ENCODE data around the gene SNX24. TPM values are rescaled to one million over a fixed set of nuclear protein-coding genes. Genes with fewer than 3 reads are reported as not detected.

Gene SNX24
- total and polyA plus RNA-seq, 9 of the 15 experiments (the other 6 are each of a cell fraction or from before 2014, with no cell fraction given): 5.3 to 10.1 (median 7.9) TPM

DNA sequence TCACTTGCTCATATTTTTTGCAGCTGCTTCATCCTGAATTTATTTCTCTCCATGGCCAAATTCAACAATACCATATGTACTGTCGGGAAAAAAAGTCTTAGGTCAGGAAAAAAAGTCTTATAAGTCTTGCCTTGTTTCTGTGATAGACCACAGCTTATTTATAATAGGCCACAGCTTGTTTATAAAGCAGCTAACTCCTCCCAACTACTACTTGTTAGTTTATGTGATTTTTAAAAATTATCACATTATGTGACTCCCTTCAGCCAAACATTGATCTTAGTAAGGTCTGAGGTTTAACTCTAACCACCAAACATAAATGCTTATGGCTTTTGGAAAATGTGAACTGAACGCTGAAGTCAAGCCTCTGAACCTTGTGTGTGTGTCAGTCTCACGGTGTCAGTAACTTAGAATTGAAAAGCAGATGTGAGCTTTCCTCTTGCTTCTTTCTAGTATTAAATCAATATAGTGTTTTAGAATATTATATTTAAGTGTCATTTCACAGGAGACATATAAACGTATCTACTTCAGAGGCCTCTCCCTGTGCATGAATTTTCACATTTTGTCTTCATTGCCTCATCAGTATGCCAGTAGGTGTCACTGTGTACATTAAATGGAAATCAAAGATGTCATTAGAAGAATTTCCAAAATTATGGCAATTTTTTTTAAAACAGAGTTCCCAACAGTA is 51.3 kb downstream of the SNX24 start:
- CTCF ChIA-PET (ENCODE audit: low intra/inter-chr PET ratio): interaction anchor here (0.7 to 2.4 kb wide), 4 partner anchors 103 to 471 kb away, joined by 3 to 15 read pairs (median 3); no protein-coding TSS in a partner anchor
- Histone ChIP-seq H2AFZ (ENCODE audit: low read depth, low read length) (no peak overlapping the region), H3K27ac (ENCODE audit: extremely low read depth, low read depth, low read length) (no peak overlapping the region), H4K20me1 (replicated peaks; ENCODE audit: control insufficient read depth, insufficient read depth, low read length) (no peaks in the 10 kb centered on the region), H3K9ac (ENCODE audit: insufficient read depth in 1 of 2, low read depth in 2 of 2, low read length in 2 of 2) (no peak overlapping the region), H3K4me3 (no peak overlapping the region), H3K27me3 (ENCODE audit: control insufficient read depth in 2 of 2, insufficient read depth in 2 of 2, low read length in 2 of 2) (no peaks in the 10 kb centered on the region), H3K4me1 (replicated peaks in 1 of 2; ENCODE audit: control insufficient read depth in 2 of 2, insufficient read depth in 2 of 2, low read length in 2 of 2) (no peaks in the 10 kb centered on the region), H3K9me3 (replicated peaks; ENCODE audit: control insufficient read depth, insufficient read depth, low read depth, low read length) (no peaks in the 10 kb centered on the region), H3K79me2 (ENCODE audit: control insufficient read depth, insufficient read depth, low read length) (no peaks in the 10 kb centered on the region), H3K4me2 (ENCODE audit: insufficient read depth, low read length) (no peak overlapping the region), H3K36me3 (ENCODE audit: control insufficient read depth, insufficient read depth, low read length) (no peaks in the 10 kb centered on the region), H3K9me1 (ENCODE audit: control insufficient read depth, insufficient read depth, low read length) (no peaks in the 10 kb centered on the region)
- intact Hi-C loops (cut with micrococcal nuclease): loop anchor here (1.0 to 5.0 kb wide), 2 partner anchors 104 to 379 kb away; no protein-coding TSS in a partner anchor
- ATAC-seq (no peak), FAIRE-seq (peak; percentile 66), DNase-seq (ENCODE audit: extremely low read depth in 1 of 4, low spot score in 3 of 4) (peak in 1 of 4 experiments; percentile 30)
- BruUV-seq (replicated peaks): no TSS peak
- in situ Hi-C loops (cut with MboI): no loop called here
- whole genome bisulfite sequencing (ENCODE audit: insufficient coverage, low coverage, missing lambda C conversion rate): 21% methylated on average over 4 of the region's 4 CpGs
- POLR2A ChIA-PET: no interaction called here
- TF ChIP-seq DPF2 (IDR thresholded peaks at IDR 0.05) (no peak), AFF1 (IDR thresholded peaks at IDR 0.05; ENCODE audit: low read depth in 1 of 2, partially characterized antibody in 2 of 2) (no peak), DIDO1 (tag; IDR thresholded peaks at IDR 0.05; ENCODE audit: low read depth) (no peak), DEAF1 (CRISPR knock-in tag; IDR thresholded peaks at IDR 0.05) (peak; percentile 45; the same call in 1 of the 2 replicates), CEBPG (CRISPR knock-in tag; IDR thresholded peaks at IDR 0.05) (no peak), CEBPG (tag; conservative IDR thresholded peaks at IDR 0.05 in 1 of 2, IDR thresholded peaks at IDR 0.05 in 1 of 2) (0 out of 4 replicates have a peak, but pooled peaks of 1 of the 2 experiments have one; percentile 31), BMI1 (IDR thresholded peaks at IDR 0.05; ENCODE audit: low read length) (no peak), RAD21 (CRISPR knock-in tag; conservative IDR thresholded peaks at IDR 0.05 in 1 of 2, IDR thresholded peaks at IDR 0.05 in 1 of 2) (peak; percentile 79 to 81), POLR2AphosphoS2 (IDR thresholded peaks at IDR 0.05; ENCODE audit: low read length) (no peak), CTCF (IDR thresholded peaks at IDR 0.05 in 2 of 3, conservative IDR thresholded peaks at IDR 0.05 in 1 of 3; ENCODE audit: insufficient read depth in 2 of 3, low read depth in 1 of 3, low read length in 3 of 3) (peak; percentile 26 to 63 (median 30); a peak in 3 of 6 replicates), ETS2 (tag; IDR thresholded peaks at IDR 0.05; ENCODE audit: borderline replicate concordance, poor library complexity, severe bottlenecking) (no peak), ATF4 (CRISPR knock-in tag; IDR thresholded peaks at IDR 0.05) (no peak)
